Liver (tissue), 3 donors: ENCODE data around the gene CAMSAP1.

Source experiments
- SP1 ChIP-seq: IDR thresholded peaks from 2 replicates; pipeline ENCODE4 v1.6.1; 2018; ENCODE audit warnings: antibody characterized with exemption, mild to moderate bottlenecking
- TAF1 ChIP-seq: conservative IDR thresholded peaks from 2 replicates; pipeline ENCODE4 v1.6.1; 2016; ENCODE audit warnings: antibody characterized with exemption, mild to moderate bottlenecking
- TF ChIP-seq, protein P1 (sequence below): fragments of 150-350 bp; IDR thresholded peaks from 2 replicates; pipeline ENCODE4 v1.5.1; 2017; ENCODE audit warnings: improper control_type of control experiment, low read depth, low read length; ENCODE audit not compliant: missing input control
- TF ChIP-seq, protein P2 (sequence below): IDR thresholded peaks from 2 replicates; pipeline ENCODE4 v1.6.1; 2016; ENCODE audit warnings: antibody characterized with exemption
- donor health status: healthy.
- donor health status: healthy.

DNA sequence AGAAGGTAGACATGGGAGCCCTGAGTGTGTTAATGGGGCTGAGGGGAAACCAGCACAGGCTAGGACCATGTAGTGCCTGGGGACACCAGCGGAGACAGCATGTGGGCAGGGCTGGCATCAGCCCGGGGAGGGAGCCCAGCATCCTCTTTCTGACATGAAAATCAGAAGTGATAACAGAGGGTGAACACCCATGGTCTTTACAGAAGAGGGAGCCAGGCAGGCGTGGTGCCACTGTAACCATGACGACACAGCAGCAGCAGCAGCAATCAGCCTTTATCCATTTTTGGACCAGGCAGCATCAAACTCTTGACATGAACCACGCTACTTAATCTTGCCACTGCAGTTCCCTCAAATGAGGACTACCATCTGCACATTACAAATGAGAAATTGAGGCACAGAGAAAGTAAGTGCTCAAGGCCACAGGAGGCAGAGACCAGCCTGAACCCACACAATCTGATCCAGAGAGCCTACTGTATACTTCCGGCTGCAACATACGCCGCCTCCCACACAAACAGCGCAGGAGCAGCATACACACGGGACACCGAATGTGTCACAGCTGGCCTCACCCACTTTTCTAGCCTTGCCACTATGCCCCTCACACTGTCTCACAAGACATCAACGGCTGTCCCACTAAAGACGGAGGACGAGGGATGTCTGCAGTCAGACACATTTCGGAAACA is 23.8 kb downstream of the CAMSAP1 start:
- TF ChIP-seq, protein P1, sequence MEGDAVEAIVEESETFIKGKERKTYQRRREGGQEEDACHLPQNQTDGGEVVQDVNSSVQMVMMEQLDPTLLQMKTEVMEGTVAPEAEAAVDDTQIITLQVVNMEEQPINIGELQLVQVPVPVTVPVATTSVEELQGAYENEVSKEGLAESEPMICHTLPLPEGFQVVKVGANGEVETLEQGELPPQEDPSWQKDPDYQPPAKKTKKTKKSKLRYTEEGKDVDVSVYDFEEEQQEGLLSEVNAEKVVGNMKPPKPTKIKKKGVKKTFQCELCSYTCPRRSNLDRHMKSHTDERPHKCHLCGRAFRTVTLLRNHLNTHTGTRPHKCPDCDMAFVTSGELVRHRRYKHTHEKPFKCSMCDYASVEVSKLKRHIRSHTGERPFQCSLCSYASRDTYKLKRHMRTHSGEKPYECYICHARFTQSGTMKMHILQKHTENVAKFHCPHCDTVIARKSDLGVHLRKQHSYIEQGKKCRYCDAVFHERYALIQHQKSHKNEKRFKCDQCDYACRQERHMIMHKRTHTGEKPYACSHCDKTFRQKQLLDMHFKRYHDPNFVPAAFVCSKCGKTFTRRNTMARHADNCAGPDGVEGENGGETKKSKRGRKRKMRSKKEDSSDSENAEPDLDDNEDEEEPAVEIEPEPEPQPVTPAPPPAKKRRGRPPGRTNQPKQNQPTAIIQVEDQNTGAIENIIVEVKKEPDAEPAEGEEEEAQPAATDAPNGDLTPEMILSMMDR, result no peak
- no peak for TF ChIP-seq SP1
- no peak for TF ChIP-seq TAF1
- TF ChIP-seq, protein P2, sequence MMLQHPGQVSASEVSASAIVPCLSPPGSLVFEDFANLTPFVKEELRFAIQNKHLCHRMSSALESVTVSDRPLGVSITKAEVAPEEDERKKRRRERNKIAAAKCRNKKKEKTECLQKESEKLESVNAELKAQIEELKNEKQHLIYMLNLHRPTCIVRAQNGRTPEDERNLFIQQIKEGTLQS, result no peak
